ENCODE measurements around the gene SAMD14. TPM values are rescaled to one million over a fixed set of nuclear protein-coding genes. Genes with fewer than 3 reads are reported as not detected.

SAMD14 gene
- total RNA-seq, 1 donor, result 4.7 TPM

GRCh38 chr17:50090071-50090470 lies 39.9 kb downstream of the SAMD14 start:
- H3K4me3 ChIP-seq (ENCODE audit: low read depth, low read length), result no peak overlapping the region
- TF ChIP-seq, protein P1, sequence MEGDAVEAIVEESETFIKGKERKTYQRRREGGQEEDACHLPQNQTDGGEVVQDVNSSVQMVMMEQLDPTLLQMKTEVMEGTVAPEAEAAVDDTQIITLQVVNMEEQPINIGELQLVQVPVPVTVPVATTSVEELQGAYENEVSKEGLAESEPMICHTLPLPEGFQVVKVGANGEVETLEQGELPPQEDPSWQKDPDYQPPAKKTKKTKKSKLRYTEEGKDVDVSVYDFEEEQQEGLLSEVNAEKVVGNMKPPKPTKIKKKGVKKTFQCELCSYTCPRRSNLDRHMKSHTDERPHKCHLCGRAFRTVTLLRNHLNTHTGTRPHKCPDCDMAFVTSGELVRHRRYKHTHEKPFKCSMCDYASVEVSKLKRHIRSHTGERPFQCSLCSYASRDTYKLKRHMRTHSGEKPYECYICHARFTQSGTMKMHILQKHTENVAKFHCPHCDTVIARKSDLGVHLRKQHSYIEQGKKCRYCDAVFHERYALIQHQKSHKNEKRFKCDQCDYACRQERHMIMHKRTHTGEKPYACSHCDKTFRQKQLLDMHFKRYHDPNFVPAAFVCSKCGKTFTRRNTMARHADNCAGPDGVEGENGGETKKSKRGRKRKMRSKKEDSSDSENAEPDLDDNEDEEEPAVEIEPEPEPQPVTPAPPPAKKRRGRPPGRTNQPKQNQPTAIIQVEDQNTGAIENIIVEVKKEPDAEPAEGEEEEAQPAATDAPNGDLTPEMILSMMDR (IDR thresholded peaks at IDR 0.05; ENCODE audit: insufficient read depth, low read depth, low read length), result no peak
- DNase-seq (ENCODE audit: low read depth), result no peak

GRCh38 chr17:50088952-50089825 lies 40.8 kb downstream of the SAMD14 start:
- TF ChIP-seq, protein P1 (IDR thresholded peaks at IDR 0.05; ENCODE audit: insufficient read depth, low read depth, low read length), result no peak
- H3K4me3 ChIP-seq (ENCODE audit: low read depth, low read length), result no peak overlapping the region
- DNase-seq (ENCODE audit: low read depth), result no peak

DNA sequence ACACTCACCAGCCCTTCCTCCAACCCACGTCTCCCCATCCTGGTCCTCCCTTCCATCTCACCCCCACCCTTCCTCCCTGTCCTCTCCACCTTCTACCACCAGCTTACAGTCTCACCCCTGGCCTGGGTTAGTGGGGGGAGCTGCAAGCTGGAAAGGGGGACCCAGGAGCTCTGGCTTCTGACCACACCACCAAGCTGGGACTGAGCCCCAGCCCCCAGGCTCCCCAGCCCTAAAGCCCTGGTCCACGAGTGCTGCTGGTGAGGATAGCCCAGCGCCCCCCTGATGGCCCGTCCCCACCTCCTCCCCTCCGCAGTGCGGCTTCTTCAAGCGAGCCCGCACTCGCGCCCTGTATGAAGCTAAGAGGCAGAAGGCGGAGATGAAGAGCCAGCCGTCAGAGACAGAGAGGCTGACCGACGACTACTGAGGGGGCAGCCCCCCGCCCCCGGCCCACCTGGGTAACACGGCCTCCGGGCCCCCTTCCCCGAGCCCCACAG lies 42.0 kb downstream of the SAMD14 start:
- TF ChIP-seq, protein P1 (IDR thresholded peaks at IDR 0.05; ENCODE audit: insufficient read depth, low read depth, low read length), result no peak
- no peak overlapping the region for H3K4me3 ChIP-seq (ENCODE audit: low read depth, low read length)
- no peak for DNase-seq (ENCODE audit: low read depth)

- TF ChIP-seq, protein P1 (IDR thresholded peaks at IDR 0.05; ENCODE audit: insufficient read depth, low read depth, low read length), result peak; percentile 97
- peak; percentile 72 for DNase-seq (ENCODE audit: low read depth)
- no peak overlapping the region for H3K4me3 ChIP-seq (ENCODE audit: low read depth, low read length)
Measured at GRCh38 chr17:50087246-50087911, 42.6 kb downstream of the SAMD14 start.

GRCh38 chr17:50081757-50082156 lies 48.2 kb downstream of the SAMD14 start:
- DNase-seq (ENCODE audit: low read depth), result peak; percentile 19
- TF ChIP-seq, protein P1 (IDR thresholded peaks at IDR 0.05; ENCODE audit: insufficient read depth, low read depth, low read length), result no peak
- H3K4me3 ChIP-seq (ENCODE audit: low read depth, low read length), result no peak overlapping the region

DNA sequence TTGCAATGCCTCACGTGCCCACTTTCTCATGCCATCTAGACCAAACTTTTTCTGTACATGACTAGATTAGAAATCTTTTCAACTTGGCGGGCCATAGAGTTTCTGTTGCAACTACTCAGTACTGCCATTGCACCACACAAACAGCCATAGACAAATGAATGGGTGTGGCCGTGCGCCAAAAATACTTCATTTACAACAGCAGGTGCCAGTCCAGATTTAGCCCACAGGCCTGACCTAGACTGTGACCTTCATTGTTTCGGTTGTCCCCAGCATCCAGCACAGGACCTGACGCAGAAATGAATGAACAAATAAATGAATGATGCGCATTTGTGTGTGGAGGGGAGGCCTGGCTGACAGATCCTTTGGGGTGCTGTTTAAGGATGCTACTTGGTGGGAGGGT lies 49.1 kb downstream of the SAMD14 start:
- DNase-seq (ENCODE audit: low read depth), result no peak
- TF ChIP-seq, protein P1 (IDR thresholded peaks at IDR 0.05; ENCODE audit: insufficient read depth, low read depth, low read length), result no peak
- no peak overlapping the region for H3K4me3 ChIP-seq (ENCODE audit: low read depth, low read length)
